Measurements from ENCODE around the gene TRAPPC6A. TPM values are rescaled to one million over a fixed set of nuclear protein-coding genes. Genes with fewer than 3 reads are reported as not detected.

The TRAPPC6A gene
- total RNA-seq, 2 experiments from 2014 or later: 20.7 to 21.4 TPM

DNA sequence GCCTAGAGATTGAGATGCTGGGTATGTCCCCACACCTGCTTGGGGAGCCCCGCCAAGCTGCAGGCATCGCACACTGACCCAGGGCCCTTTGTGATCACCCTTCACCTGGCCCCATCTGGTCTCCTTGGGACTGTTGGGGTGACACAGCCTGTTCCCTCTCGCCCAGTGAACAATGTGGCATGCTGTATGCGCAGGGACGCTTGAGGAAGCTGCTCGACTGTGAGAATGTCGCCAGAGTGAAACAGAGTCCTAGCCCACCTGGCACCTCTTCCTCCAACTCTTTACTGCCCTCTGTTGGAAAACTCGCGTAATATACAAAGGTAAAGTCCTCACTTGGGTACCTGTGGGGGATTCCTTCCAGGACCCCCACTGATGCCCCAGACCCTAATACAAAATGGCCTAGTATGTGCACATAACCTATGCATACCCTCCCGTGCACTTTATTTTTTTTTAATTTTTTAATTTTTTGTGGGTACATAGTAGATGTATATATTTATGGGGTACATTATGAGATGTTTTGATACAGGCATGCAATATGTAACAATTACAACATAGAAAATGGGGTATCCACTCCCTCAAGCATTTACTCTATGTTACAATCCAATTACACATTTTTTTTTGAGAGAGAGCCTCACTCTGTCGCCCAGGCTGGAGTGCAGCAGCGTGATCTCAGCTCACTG, 9.5 kb upstream of the TRAPPC6A start:
- POLR2A ChIA-PET: interaction anchor here (0.6 kb wide), 1 partner anchor 10 kb away, joined by 3 read pairs; the partner anchor contains the start of gene TRAPPC6A
- CTCF ChIA-PET: interaction anchor here (0.6 to 2.1 kb wide), 5 partner anchors 9 to 127 kb away, joined by 3 to 6 read pairs (median 3); partner anchors contain the start of gene BLOC1S3

DNA sequence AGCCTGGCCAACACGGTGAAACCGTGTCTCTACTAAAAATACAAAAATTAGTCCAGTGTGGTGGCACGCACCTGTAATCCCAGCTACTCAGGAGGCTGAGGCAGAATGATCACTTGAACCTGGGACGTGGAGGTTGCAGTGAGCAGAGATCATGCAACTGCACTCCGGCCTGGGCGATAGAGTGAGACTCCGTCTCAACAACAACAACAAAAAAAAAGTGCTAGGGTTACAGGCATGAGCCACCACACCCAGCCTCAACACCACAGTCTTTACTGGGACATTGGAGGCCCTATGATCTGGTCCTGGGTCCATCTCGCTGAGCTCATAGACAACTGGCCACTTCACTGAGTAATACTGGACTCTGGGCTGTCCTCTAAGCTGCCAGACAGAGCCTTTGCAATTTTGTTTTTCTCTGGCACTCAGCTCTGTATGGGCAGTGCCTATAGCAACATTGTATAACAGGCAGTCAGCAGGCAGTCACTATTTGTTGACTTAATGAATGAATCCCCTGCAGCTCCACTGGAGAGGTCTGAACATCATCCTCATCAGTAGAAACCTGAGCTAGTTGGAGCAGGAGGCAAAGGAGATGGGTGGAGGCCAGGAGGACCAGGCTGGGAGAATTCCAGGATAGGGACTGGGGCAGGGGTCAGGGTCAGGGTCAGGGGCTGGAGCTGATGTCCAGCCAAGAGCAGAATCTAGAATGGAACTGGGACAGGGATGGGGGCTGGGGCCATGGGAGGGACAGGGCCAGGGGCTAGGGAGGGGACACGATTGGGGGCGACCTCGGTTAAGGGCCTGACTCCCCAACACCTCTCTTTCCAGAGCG, 8.7 kb upstream of the TRAPPC6A start:
- CTCF ChIA-PET: interaction anchor here (0.6 to 2.1 kb wide), 6 partner anchors 8 to 1738 kb away, joined by 3 to 6 read pairs (median 4); partner anchors contain the start of gene BLOC1S3
- POLR2A ChIA-PET: no interaction called here

DNA sequence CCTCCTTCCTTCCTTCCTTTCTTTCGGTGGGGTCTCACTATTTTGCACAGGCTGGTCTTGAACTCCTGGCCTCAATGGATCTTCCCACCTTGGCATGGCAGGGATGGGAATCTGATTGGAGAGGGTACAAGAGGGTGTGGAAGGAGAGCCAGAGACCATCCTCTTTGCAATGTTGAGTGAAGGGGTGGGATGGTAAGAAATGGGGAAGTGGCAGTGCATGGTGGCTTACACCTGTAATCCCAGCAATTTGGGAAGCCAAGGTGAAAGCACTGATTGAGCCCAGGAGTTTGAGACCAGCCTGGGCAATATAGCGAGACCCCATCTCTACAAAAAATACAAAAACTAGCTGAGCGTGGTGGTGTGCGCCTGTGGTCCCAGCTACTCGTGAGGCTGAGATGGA, 6.1 kb upstream of the TRAPPC6A start:
- CTCF ChIA-PET: interaction anchor here (1.2 to 1.5 kb wide), 2 partner anchors 59 to 155 kb away, joined by 3 to 4 read pairs; no protein-coding TSS in a partner anchor
- POLR2A ChIA-PET: no interaction called here

DNA sequence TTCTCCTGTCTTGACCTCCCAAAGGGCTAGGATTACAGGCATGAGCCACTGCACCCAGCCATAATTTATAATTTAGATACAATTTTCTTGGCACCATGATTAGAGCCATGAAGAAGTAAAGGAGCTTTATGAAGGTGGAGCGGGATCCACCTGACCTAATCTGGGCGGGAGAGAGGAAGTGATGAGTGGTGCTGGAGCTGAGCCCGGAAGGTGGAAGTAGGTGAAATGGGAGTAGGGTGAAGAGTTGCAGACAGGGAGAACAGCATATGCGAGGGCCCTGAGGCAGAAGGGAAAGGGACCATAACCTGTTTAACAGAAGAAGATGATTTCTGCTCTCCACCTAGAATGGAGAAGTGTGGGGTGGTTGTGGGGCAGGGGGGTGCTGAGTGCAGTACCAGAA, 4.7 kb upstream of the TRAPPC6A start:
- POLR2A ChIA-PET: interaction anchor here (0.5 kb wide), 1 partner anchor 94 kb away, joined by 3 read pairs; no protein-coding TSS in a partner anchor
- CTCF ChIA-PET: interaction anchor here (0.7 kb wide), 1 partner anchor 66 kb away, joined by 3 read pairs; no protein-coding TSS in a partner anchor

DNA sequence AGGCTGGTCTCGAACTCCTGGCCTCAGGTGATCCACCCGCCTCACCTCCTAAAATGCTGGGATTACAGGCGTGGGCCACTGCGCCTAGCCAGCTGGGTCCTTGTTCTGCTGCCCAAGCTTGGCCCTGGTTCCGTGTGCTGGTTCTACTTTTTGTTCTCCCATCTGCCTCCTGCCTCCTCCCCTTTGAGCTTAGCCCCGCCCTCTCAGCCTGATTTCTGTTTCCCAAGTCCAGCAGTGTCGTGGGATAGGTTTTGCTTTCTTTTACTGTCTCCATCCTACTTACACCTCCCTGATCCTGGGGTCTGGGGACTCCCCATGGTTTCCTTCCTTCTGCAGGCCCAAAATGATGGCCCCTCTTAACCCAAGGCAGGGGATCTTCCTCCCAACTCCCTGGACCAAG, 2.9 kb upstream of the TRAPPC6A start:
- CTCF ChIA-PET: no interaction called here
- POLR2A ChIA-PET: no interaction called here

DNA sequence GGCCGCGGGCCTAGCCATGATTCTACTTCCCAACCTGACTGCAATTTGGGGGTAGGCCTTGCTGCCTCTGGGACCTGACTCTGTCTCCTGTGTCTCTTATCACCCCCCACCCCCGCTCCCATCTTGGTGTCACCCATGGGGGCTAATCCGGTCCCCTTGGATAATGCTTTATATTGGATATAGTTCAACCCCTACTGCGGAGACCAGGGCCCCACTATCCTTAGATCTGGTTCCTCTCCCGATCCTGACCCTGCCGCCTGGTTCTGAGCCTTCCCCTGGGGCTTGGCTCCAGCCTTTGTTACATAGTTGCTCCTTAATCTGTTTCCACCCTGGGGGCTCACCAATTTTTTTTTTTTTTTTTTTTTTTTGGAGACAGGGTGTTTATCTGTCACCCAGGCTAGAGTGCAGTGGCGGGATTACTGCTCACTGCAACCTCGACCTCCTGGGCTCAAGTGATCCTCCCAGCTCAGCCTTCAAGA, 1.9 kb upstream of the TRAPPC6A start:
- ChIA-PET CTCF (no interaction called here), POLR2A (interaction anchor here (0.5 to 2.1 kb wide), 3 partner anchors 88 to 178 kb away, joined by 3 to 12 read pairs (median 6); partner anchors contain the start of gene PPP1R37)

DNA sequence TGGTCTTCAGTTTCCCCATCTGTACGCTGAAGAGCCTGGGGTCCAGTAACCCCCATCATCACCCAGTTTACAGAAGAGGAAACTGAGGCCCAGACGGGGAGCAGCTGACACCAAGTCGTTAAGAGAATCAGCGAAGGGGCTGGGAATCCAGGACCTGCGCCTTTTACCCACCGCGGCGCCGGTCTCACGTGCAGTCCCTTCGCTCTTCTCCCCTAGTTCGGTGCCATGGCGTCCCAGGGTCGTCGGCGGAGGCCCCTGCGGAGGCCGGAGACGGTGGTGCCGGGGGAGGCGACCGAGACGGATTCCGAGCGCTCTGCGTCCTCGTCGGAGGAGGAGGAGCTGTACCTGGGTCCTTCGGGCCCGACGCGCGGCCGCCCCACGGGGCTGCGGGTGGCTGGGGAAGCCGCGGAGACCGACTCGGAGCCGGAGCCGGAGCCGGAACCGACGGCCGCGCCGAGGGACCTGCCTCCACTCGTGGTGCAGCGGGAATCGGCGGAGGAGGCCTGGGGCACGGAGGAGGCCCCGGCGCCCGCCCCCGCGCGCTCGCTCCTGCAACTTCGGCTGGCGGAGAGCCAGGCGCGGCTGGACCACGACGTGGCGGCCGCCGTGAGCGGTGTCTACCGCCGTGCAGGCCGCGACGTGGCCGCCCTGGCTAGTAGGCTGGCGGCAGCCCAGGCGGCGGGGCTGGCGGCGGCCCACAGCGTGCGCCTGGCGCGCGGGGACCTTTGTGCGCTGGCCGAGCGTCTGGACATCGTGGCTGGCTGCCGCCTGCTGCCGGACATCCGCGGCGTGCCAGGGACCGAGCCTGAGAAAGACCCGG, 1.2 kb upstream of the TRAPPC6A start:
- ChIA-PET POLR2A (interaction anchor here (0.8 to 2.1 kb wide), 3 partner anchors 87 to 177 kb away, joined by 3 to 12 read pairs (median 3); partner anchors contain the start of gene PPP1R37), CTCF (interaction anchor here (0.6 to 1.8 kb wide), 3 partner anchors 8 to 104 kb away, joined by 3 to 7 read pairs (median 3); no protein-coding TSS in a partner anchor)

DNA sequence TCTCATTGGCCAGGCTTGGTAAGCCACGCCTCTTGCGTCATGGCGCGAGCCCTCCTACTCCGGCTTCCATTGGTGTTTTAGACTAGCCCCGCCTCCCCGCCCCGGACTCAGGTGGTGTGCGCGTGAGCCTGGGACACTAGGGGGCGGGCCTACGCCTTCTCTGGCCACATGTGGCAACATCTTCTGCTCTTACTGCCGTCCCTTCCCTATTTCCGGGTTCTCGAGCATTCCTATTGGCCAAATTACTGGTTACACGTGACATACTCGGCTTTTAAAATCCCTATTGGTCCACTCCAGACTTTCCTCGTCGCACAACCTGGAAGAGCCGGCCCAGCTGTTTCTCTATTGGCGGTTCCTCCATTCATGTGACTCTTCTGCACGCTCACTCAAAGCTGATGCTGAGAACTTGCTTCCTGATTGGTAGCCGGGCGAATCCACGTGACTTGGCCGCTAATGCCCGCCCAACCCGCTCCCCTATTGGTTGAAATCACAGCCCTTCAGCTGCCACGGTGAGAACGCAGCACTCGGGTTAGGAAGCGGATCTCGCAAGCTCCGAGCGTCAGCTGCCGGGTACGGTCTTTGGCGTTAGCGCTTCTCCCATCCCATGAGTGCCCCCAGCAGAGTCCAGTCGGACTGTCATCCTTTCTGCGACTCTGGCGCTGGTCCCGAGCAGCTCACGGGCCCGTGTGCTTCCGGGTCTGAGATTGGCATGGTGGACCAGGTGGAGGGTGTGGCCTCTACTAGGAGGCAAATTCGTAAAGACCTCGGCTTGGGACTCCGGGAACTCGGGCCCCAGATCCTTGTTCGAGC, 430 bp upstream of the TRAPPC6A start, which contains the start of gene BLOC1S3:
Gene BLOC1S3, plus strand, starts transcription at position 523 of the 810 bp plus-strand sequence. CDS start 513 bp downstream, outside the sequence.
- POLR2A ChIA-PET: interaction anchor here (0.6 to 2.1 kb wide), 7 partner anchors 9 to 614 kb away, joined by 3 to 12 read pairs (median 3); partner anchors contain the start of genes DMWD and PPP1R37
- CTCF ChIA-PET: interaction anchor here (0.6 to 1.8 kb wide), 4 partner anchors 9 to 119 kb away, joined by 3 to 7 read pairs (median 4); no protein-coding TSS in a partner anchor

DNA sequence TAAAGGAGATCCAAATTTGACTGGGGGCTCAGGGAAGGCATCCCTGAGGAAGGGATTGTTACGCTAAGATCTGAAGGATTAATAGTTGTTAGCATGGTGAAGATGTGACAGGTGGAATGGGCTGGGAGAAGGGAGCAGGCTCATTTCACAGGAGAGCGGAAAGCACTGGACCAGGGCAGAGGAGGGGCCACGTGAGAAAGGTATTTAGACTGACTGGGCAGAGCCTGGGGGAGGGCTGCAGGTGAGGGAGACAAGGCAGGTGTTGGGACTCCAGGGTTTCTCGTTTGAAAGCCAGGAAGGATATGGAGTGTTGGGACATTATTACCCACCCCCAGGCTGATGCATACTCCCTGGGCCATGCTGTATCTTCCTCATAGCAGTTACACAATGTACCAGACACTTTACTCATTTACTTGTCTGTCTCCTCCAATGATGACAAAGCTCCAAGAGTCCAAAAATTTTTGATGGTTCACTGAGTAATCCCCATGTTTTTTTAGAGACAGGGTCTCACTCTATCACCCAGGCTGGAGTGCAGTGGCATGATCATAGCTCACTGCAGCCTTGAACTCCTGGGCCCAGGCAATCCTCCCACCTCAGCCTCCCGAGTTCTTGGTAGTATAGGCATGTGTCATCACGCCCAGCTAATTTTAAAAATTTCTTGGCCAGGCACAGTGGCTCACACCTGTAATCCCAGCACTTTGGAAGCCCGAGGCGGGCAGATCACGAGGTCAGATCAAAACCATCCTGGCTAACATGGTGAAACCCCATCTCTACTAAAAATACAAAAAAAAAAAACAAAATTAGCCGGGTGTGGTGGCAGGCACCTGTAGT, 2.3 kb downstream of the TRAPPC6A start:
- POLR2A ChIA-PET: no interaction called here
- CTCF ChIA-PET: no interaction called here

DNA sequence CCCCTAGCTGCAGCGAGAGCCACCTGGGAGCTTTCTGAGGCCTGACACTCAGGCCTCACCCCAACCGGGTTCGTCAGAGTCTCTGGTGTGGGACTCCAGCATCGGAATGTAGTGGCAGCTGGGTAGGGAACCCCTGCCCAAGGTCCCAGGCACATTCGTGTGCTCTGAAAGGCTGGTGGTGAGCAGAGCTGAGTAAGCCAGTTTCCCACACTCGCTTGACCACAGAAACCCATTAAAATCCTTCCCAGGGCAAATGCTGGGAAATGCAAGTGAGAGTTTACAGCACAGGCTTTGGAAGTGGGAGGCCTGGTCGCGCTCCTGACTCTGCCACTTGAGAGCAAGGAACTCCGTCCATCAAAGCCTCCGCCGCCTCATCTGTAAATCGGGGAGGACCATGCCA, 4.2 kb downstream of the TRAPPC6A start:
- ChIA-PET POLR2A (no interaction called here), CTCF (no interaction called here)

DNA sequence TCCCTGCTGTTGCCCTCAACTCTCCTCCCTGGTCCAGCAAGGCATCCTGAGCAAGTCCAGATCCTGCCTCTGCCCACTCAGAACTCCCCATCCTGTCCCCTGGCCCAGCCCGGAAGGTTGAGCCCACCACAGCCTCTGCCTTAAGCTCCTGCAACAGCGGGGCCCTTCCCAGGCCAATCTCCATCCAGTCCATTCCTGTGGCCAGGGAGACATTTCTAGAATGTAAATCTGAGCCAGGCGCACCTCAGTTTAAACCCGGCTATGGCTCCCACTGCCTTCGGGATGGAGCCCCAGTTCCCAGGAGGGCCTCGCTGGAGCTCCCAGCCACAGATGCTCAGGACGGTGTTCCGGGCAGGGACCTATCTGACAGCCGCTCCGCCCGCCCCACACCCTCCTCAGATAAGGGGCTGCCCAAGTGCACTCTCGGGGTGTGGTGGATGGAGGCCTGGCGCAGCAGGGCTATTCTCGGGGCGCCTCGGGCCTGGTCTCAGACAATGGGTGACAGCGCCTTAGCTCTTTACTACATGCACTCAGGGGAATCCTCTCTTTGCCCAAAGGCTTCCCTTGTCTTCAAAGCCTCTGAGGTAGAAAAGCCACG, 5.3 kb downstream of the TRAPPC6A start:
- POLR2A ChIA-PET: no interaction called here
- CTCF ChIA-PET: no interaction called here

DNA sequence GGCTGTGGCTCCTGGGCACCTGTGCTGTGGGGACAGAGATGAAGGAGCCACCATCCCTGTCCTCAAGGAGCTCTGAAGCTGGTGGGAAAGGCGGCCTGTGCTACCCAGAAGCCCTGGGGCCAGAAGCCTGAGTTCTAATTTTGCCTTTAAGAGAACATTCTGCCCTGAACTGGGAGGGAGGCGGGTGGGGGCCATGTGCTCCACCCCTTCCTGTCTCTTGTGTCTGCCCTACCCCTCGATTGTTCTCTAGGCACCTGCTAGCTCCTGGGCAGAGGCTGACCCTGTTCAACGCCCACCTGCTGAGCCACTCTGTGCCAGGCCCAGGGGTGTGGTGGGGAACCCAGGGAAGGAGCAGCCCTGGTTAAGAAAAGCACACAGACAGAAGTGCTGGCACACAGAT, 5.9 kb downstream of the TRAPPC6A start:
- ChIA-PET POLR2A (no interaction called here), CTCF (no interaction called here)

DNA sequence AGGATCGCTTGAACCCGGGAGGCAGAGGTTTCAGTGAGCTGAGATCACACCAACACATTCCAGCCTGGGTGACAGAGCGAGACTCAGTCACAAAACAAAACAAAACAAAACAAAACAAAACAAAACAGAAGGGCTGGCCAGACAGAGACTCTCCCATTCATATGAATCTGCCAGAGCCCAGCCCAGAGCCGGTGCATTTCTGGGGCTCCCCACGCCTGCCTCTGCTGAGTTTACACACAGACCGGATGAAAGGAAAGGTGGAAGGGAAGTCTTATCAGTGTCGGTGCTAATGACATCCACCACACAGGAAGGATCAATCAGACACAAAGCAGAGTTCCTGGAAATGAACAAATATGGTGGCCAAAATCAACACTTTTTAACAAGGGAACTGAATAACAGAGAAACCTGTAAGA, 6.8 kb downstream of the TRAPPC6A start:
- ChIA-PET POLR2A (no interaction called here), CTCF (interaction anchor here (0.9 kb wide), 1 partner anchor 88 kb away, joined by 3 read pairs; no protein-coding TSS in a partner anchor)

DNA sequence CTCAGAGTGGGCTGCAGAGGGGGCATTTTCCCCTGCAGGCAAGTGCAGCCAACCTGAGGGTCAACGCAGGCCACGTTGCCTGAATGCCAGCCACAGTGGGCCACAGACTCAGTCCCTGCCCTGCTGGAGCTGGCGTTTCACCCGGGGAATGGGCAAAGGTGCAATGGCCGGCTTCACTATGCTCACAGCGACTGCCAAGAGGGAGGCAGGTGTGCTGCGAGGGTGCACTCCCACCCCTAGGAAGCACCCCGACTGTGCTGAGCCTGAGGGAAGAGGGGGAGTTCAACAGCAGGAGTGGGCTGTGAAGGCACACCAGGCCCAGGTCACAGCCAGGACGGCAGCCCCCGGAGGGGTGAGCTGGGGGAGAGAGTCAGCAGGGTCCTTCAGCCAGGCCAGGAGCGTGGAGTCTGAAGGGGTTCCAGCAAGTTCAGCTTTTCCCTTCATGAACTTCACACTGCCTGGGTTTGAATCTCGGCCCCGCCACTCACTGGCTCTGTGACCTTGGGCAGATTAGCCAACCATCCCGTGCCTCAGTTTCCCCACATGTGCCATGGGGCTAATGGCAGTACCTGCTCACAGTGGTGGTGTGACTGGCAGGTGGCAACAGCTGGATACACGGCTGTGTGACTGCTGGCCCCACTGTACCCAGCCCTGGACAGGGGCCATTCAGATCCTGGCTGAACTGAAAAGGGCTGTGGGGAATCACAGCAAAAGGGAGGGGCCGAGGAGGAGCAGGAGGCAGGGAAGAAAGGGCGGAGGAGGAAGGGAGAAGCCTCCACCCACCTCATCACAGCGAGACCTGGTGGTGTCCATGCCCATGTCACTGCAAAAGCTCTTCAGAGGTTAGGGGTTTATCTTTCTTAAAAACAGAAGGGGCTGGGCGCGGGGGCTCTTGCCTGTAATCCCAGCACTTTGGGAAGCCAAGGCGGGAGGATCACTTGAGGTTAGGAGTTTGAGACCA, 7.6 kb downstream of the TRAPPC6A start:
- ChIA-PET POLR2A (no interaction called here), CTCF (interaction anchor here (0.9 kb wide), 1 partner anchor 87 kb away, joined by 3 read pairs; no protein-coding TSS in a partner anchor)

DNA sequence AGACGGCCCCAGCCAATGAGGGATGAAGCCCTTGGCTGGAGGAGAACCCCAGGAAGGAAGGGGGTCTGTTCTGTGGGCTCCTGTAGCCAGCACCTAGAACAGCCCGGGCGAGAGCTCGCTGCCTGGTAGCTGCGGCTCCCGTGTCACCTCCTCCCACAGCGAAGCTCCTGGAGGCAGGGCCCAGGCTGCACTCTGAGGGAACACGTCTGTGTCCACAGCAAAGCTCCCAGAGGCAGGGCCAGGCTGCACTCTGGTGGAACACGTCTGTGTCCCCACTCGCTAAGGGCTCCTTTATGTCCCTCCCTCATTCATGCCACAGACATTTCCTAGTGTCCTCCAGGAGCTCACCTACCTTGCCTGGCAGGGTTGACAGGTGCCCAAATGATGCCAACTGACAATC, 8.4 kb downstream of the TRAPPC6A start:
- ChIA-PET POLR2A (no interaction called here), CTCF (no interaction called here)

DNA sequence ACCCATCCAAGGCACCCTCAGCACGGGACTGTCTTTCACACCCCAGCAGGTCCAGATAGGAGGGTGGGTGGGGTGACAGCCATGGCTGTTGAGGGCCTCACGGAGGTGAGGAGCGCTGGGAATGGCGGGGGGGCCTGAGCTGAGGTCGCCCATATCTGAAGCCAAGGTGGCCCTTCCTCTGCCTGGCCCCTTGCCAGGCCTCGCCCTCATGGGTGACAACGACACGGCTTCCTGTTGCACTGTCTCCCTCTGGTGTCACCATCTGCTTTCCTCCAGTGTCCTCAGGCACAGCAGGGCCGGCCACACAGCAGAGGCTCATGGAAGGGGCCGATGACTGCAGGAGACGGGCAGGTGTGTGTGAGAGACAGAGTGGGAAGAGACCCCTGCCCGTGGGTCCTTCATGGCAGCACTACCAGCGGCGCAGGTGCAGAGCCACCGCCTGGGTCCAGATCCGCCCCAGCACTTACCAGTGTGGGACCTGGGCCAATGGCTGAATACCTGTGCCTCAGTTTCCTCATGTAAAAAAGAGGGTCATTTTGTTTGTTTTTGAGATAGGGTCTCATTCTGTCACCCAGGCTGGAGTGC, 9.2 kb downstream of the TRAPPC6A start:
- POLR2A ChIA-PET: no interaction called here
- CTCF ChIA-PET: no interaction called here
